Testis (tissue), 2 donors: Measurements from ENCODE around the gene KIF16B.

Experiments
- CTCF ChIP-seq, 3 experiments: fragments of 450-650 bp in 2 of 3; fragments of 200-600 bp in 1 of 3; sonication (generic) in 1 of 3; IDR thresholded peaks; one replicate each; pipeline ENCODE4 v1.5.1; 2016 to 2019; ENCODE audit warnings: antibody characterized with exemption in 3 of 3, mild to moderate bottlenecking in 2 of 3, moderate library complexity in 1 of 3
- POLR2A ChIP-seq: fragments of 450-650 bp; IDR thresholded peaks from one replicate; pipeline ENCODE4 v1.6.1; 2017; ENCODE audit warnings: antibody characterized with exemption, mild to moderate bottlenecking, moderate library complexity

DNA sequence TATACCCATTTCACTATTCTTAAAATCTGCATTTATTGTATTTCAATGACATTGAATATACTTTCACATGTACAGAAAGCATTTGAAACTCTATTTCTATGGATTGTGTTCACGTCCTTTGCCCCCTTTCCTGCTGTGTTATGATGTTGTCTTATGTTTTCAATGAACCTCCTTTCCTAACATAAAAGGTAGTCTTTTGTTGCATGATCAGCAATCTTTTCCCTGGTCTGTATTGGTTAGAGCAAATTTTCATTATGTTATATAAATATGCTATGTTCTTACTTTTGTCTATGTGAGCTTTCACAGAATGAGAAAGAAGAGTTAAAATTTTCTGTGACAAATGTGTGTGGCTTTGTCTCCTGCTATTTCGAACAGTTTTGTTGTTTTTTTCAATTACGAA is 73.1 kb downstream of the KIF16B start:
- TF ChIP-seq CTCF (IDR thresholded peaks at IDR 0.05) (no peak), POLR2A (no peak)
